GM12892 (cell line): Measurements from ENCODE around the gene PROCA1.
A peak's percentile ranks its signal among the peaks of the same experiment; 100 is the strongest.

Source experiments
- POLR2A ChIP-seq: IDR thresholded peaks from 2 replicates; pipeline ENCODE4 v1.6.1; 2011; ENCODE audit warnings: low read depth, low read length, control low read depth
- POLR2AphosphoS5 ChIP-seq: IDR thresholded peaks from 2 replicates; pipeline ENCODE4 v1.6.1; 2011; ENCODE audit warnings: low read depth, low read length, control low read depth

- TF ChIP-seq POLR2AphosphoS5 (peak; percentile 86; the same call in 1 of the 2 replicates), POLR2A (peak; percentile 83)
Observed at GRCh38 chr17:28737770-28738679, 26.3 kb upstream of the PROCA1 start.
